Measurements from ENCODE around the gene GMDS.

The GMDS gene

DNA sequence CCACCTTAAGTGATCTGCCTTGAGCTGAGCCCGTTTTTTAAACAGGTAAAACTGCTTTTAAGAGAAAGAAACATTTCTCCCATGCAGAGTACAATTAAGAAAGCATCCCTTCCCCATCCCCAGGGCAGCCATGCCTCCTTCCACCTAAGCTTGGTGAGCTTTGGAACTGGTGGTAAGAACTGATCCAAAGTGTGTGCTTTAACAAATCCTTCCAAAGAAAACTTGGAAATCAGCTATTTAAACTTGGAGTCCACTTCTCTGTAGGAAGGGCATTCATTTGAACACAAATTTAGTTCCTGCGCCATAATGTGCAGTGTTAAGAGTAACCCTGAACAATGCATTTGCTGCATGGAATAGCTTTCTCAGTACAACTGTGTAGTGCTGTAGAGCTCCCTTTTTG lies 17.0 kb downstream of the GMDS start:
- TF ChIP-seq, protein P1, sequence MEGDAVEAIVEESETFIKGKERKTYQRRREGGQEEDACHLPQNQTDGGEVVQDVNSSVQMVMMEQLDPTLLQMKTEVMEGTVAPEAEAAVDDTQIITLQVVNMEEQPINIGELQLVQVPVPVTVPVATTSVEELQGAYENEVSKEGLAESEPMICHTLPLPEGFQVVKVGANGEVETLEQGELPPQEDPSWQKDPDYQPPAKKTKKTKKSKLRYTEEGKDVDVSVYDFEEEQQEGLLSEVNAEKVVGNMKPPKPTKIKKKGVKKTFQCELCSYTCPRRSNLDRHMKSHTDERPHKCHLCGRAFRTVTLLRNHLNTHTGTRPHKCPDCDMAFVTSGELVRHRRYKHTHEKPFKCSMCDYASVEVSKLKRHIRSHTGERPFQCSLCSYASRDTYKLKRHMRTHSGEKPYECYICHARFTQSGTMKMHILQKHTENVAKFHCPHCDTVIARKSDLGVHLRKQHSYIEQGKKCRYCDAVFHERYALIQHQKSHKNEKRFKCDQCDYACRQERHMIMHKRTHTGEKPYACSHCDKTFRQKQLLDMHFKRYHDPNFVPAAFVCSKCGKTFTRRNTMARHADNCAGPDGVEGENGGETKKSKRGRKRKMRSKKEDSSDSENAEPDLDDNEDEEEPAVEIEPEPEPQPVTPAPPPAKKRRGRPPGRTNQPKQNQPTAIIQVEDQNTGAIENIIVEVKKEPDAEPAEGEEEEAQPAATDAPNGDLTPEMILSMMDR (IDR thresholded peaks at IDR 0.05; ENCODE audit: extremely low read depth, missing control alignments), result no peak
- no peak for DNase-seq (ENCODE audit: low spot score)

DNA sequence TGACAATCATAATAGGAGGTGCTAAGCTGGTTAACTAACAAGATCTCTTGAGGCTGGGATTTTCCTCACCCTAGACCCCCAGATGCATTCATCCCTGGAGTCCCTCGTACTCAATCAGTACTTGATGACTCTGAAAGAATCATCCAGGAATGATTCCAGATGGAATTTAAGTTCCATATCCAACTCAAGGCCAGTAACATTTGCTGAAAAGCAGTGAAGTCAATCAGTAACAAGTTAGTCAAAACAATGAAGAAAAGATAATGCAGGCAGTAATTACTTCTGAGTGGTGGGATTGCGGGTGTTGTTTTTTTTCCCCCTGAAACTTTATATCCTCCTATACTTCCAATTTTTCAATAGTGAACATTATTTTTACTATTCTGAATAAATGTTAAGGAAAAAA lies 18.6 kb downstream of the GMDS start:
- TF ChIP-seq, protein P1 (IDR thresholded peaks at IDR 0.05; ENCODE audit: extremely low read depth, missing control alignments), result no peak
- DNase-seq (ENCODE audit: low spot score), result no peak

DNA sequence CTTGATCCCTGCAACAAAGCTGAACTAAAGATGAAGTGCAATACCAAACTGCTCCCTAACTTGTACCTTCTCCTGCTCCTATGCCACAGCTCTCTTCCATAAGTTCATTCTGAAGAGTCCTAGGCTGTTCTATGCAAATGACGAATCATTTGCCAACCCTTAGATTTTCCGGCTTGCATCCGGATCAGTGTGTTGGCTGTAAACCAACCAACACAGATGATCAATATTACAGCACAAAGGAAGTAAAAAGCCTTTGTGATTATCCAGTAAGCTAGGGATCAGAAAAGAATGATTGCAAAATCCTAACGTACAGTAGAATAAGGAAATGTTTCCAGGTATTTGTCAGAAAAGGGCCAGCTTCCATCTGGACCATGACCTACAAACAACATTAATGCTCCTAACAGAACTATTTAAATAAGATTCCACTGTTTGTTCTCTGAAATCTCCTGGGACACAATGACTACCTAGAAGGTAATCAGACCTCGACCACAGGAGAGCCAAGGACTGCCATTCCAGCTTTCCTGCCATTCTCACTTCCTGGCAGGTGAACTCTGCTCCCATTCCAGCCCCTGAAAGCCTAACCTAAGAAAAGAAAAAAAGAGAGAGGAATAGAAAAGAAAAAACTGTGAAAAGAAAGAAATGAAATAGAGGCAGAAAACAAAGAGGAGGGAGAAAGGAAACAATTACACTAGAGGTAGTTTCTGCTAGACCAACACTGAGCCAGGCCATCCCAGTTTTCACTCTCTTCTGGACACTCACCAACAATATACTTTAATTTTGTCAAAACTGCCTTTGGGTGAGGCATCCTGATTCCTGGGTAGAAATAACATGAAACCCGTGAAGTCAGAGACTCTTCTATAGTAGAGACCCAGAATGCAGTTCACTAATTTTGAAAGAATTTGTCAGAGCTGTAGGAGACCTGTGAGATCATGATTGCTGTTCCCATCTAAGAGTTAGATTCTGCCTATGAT lies 19.7 kb downstream of the GMDS start:
- no peak for DNase-seq (ENCODE audit: low spot score)
- TF ChIP-seq, protein P1 (IDR thresholded peaks at IDR 0.05; ENCODE audit: extremely low read depth, missing control alignments), result no peak

DNA sequence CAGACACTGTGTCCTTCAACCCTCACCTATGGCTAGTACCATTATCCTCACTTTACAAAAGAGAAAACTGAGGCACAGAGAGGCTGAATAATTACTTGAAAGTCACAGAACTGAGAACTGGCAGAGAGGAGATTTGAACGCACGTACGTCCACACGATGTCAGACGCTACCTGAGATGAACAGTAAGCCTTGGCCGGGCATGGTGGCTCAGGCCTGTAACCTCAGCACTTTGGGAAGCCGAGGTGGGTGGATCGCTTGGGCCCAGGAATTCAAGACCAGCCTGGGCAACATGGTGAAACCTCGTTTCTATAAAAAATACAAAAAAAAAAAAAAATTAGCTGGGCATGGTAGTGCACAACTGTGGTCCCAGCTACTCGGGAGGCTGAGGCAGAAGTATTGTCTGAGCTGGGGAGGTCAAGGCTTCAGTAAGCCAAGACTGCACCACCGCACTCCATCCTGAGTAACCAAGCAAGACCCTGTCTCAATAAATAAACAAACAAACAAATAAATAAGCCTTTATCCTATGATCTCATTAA lies 20.5 kb downstream of the GMDS start:
- TF ChIP-seq, protein P1 (IDR thresholded peaks at IDR 0.05; ENCODE audit: extremely low read depth, missing control alignments), result no peak
- DNase-seq (ENCODE audit: low spot score), result no peak

DNA sequence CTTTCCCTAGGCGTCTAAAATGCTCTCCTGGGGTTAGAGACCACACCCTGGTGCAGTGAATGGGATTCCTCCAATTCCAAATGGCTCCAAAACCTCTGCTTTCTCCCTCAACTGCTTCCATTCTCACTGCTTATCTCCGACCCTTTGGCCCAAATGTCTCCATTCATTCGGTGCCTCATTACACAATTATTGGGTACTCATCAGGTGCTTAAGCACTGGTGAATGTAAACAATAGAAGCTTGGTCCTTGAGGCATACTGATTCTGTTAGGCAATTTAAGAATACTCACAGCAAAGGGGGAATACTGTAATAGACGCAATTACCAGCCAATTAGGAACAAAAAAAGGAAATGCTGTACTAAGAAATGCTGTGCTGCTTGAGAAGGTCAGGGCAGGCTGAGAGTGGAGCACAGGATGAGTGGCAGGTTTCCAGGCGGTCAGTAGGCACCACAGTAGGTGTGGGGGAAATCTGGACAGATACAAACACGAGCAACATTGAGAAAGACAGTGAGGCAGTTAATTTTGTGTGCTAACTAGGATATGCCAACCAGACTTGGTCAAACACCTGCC lies 23.0 kb downstream of the GMDS start:
- DNase-seq (ENCODE audit: low spot score), result no peak
- TF ChIP-seq, protein P1 (IDR thresholded peaks at IDR 0.05; ENCODE audit: extremely low read depth, missing control alignments), result no peak

DNA sequence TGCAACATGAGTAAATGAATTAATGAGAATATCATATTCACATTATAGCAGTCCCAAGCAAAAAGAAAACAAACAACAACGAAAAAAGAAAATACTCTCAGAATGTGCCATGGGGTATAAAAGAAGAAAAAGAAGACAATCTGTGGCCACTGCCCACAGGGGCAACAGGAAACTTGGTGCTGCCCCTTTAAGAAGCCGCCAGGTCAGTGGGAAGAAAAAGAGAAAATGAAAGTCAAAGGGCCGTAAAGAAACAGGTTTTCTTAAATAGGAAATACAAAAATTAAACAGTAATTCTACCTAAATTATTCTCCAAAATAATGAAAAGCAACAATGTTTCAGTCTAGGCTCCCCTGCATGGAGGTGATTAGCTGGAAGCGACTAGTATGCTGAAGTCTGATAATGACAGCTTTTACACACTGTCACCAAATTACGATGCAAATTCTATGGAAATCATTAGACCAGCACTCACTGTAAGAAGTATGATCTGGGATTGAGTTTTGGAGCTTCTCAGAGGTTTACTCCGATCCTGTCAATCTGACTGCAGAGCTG lies 23.6 kb downstream of the GMDS start:
- peak; percentile 65 for DNase-seq (ENCODE audit: low spot score)
- TF ChIP-seq, protein P1 (IDR thresholded peaks at IDR 0.05; ENCODE audit: extremely low read depth, missing control alignments), result no peak

DNA sequence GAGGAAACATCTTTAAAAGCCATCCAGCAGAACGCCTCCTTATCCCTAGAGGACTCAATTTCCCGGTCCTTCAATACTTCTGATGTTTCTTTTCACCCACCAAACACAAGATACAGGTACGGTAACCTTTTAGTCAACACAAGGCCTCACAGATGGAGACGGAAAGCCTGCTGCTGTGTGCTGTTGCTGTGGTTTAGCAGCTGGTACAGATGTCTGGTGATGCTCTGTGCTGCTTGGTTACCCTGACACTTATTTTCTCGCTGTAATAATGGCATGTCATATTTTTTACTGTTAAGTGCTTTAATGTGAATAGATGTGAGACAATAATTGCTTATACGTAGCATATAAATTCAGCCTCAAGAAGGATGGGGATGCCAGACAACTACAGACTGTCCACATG lies 25.3 kb downstream of the GMDS start:
- no peak for DNase-seq (ENCODE audit: low spot score)
- TF ChIP-seq, protein P1 (IDR thresholded peaks at IDR 0.05; ENCODE audit: extremely low read depth, missing control alignments), result no peak

Data from GM20000 (cell line).